ENCODE data around the gene ZNF428.
"Not testable (repeated sequence)": the region's sequence is repeated elsewhere in the genome, so short reads cannot be mapped to it uniquely, and the experiment has no call there.

Gene ZNF428

DNA sequence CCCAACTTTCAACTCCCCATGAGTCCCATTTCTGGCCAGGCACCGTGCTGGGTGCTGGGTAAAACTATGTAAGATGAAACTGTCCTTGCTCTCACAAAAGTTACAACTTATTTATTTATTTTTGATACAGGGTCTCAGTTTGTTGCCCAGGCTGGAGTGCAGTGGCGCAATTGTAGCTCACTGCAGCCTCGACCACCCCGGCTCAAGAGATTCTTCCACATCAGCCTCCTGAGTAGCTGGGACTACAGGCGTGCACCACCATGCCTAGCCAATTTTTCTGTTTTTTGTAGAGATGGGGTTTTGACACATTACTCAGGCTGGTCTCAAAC is 33.1 kb upstream of the ZNF428 start:
- Histone ChIP-seq H3K79me1 (ENCODE audit: low read length) (no peaks in the 10 kb centered on the region), H3K9me3 (ENCODE audit: insufficient read depth, low read depth, low read length) (peaks cover 2% of the 10 kb centered on the region), H2AFZ (ENCODE audit: insufficient read depth, low read length, poor library complexity) (no peak overlapping the region), H3K27ac (ENCODE audit: low read depth, low read length) (no peak overlapping the region), H2BK12ac (ENCODE audit: low read length) (no peak overlapping the region), H2BK120ac (ENCODE audit: insufficient read depth, low read length, poor library complexity) (no peak overlapping the region), H2AK5ac (ENCODE audit: low read length) (no peak overlapping the region), H3K79me2 (ENCODE audit: control insufficient read depth, insufficient read depth, low read length, poor library complexity) (no peaks in the 10 kb centered on the region), H3K4me3 (ENCODE audit: low read depth, low read length) (no peak overlapping the region), H3K23ac (ENCODE audit: low read length) (no peak overlapping the region), H2BK5ac (ENCODE audit: low read depth, low read length, poor library complexity) (no peak overlapping the region), H3K27me3 (ENCODE audit: insufficient read depth, low read length) (no peaks in the 10 kb centered on the region), H4K91ac (ENCODE audit: low read depth, low read length) (no peak overlapping the region), H4K8ac (ENCODE audit: low read depth, low read length) (no peak overlapping the region), H3K14ac (ENCODE audit: low read length) (no peak overlapping the region), H3K18ac (ENCODE audit: low read length) (no peak overlapping the region), H3K4me1 (ENCODE audit: control insufficient read depth in 1 of 2, insufficient read depth in 2 of 2, low read length in 2 of 2) (no peaks in the 10 kb centered on the region), H3K9ac (ENCODE audit: low read length) (no peak overlapping the region), H3K4ac (ENCODE audit: low read depth, low read length) (no peak overlapping the region), H4K12ac (ENCODE audit: low read depth, low read length) (no peak overlapping the region), H3K36me3 (ENCODE audit: control insufficient read depth in 1 of 2, insufficient read depth in 2 of 2, low read length in 2 of 2) (peaks cover 9 to 14% of the 10 kb centered on the region in 2 experiments), H3K4me2 (ENCODE audit: low read length) (no peak overlapping the region)
- DNase-seq = no peak
- WGBS (ENCODE audit: extremely low coverage, insufficient coverage, insufficient read length) = no CpG with 5 or more reads among the region's 5 CpGs

DNA sequence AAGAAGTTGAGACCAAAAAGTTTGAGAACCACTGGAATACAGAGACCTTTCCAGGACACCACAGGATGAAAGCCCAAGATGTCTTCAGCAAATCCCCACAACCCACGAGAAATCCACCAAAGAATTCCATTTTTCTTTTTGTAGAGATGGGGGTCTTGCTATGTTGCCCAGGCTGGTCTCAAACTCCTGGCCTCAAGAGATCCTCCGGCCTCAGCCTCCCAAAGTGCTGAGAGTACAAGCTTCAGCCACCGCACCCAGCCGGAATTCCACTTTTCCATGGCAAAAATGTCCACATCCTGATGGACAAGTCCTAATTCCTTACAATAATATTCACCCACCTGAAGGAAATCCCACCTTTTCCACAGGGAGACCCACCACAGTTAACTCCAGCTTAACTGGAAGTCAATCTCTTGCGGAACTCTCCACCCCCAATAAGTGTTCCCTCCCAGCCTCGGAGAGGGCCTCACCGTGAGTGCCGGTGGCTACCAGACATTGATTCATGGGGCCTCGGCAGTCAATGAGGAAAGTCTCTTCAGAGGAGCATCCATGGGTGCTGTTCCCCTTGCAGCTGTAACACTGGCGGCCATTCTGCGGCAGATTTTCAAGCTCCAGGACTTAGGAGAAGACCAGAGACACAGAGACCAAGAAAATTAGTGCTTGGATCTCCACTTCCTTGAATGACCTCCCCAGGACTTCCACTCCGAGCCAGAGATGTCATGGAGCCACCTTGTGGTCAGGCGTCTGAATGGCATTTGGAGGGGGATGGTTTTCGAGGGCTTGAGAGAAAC is 32.5 kb upstream of the ZNF428 start:
- Histone ChIP-seq H2AFZ (ENCODE audit: insufficient read depth, low read length, poor library complexity) (peak overlapping the region; percentile 43), H4K91ac (ENCODE audit: low read depth, low read length) (no peak overlapping the region)
- no CpG with 5 or more reads among the region's 14 CpGs for WGBS (ENCODE audit: extremely low coverage, insufficient coverage, insufficient read length)

DNA sequence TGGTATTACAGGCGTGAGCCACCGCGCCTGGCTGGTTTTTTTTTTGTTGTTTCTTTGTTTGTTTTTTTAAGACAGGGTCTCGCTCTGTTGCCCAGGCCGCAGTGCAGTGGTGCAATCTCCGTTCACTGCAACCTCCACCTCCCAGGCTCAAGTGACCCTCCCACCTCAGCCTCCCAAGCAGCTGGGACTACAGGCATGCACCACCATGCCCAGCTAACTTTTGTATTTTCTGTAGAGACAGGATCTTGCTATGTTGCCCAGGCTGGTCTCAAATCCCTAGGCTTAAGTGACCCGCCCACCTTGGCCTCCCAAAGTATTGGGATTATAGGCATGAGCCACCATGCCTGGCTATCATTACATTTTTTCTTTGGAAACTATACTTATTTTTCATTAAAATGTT is 30.8 kb upstream of the ZNF428 start:
- not testable (repeated sequence) for H3K9ac ChIP-seq (ENCODE audit: low read length); H2BK5ac ChIP-seq (ENCODE audit: low read depth, low read length, poor library complexity); H3K27me3 ChIP-seq (ENCODE audit: insufficient read depth, low read length); DNase-seq; H3K4me3 ChIP-seq (ENCODE audit: low read depth, low read length); H3K23ac ChIP-seq (ENCODE audit: low read length); H2BK12ac ChIP-seq (ENCODE audit: low read length); H3K79me2 ChIP-seq (ENCODE audit: control insufficient read depth, insufficient read depth, low read length, poor library complexity); H2AK5ac ChIP-seq (ENCODE audit: low read length); H3K79me1 ChIP-seq (ENCODE audit: low read length); H3K4ac ChIP-seq (ENCODE audit: low read depth, low read length); H3K4me1 ChIP-seq (ENCODE audit: control insufficient read depth in 1 of 2, insufficient read depth in 2 of 2, low read length in 2 of 2); H3K4me2 ChIP-seq (ENCODE audit: low read length); H4K8ac ChIP-seq (ENCODE audit: low read depth, low read length); H2AFZ ChIP-seq (ENCODE audit: insufficient read depth, low read length, poor library complexity); H3K9me3 ChIP-seq (ENCODE audit: insufficient read depth, low read depth, low read length); H2BK120ac ChIP-seq (ENCODE audit: insufficient read depth, low read length, poor library complexity); H4K12ac ChIP-seq (ENCODE audit: low read depth, low read length); H3K27ac ChIP-seq (ENCODE audit: low read depth, low read length); H4K91ac ChIP-seq (ENCODE audit: low read depth, low read length); H3K18ac ChIP-seq (ENCODE audit: low read length); H3K14ac ChIP-seq (ENCODE audit: low read length)
- no CpG with 5 or more reads among the region's 7 CpGs for WGBS (ENCODE audit: extremely low coverage, insufficient coverage, insufficient read length)
- peaks cover 7 to 13% of the 10 kb centered on the region in 2 experiments for H3K36me3 ChIP-seq (ENCODE audit: control insufficient read depth in 1 of 2, insufficient read depth in 2 of 2, low read length in 2 of 2)

More for the DNA sequence above, 32.5 kb upstream of the ZNF428 start:
- H3K79me2 ChIP-seq (ENCODE audit: control insufficient read depth, insufficient read depth, low read length, poor library complexity) = no peaks in the 10 kb centered on the region
- H3K14ac ChIP-seq (ENCODE audit: low read length) = no peak overlapping the region
- DNase-seq = peak; percentile 24 to 66
- no peak overlapping the region for H2AK5ac ChIP-seq (ENCODE audit: low read length)
- H3K23ac ChIP-seq (ENCODE audit: low read length) = no peak overlapping the region
- H3K79me1 ChIP-seq (ENCODE audit: low read length) = no peaks in the 10 kb centered on the region
- no peaks in the 10 kb centered on the region for H3K27me3 ChIP-seq (ENCODE audit: insufficient read depth, low read length)
- H3K4me3 ChIP-seq (ENCODE audit: low read depth, low read length) = no peak overlapping the region
- no peak overlapping the region for H3K9ac ChIP-seq (ENCODE audit: low read length)
- H3K18ac ChIP-seq (ENCODE audit: low read length) = no peak overlapping the region
- no peak overlapping the region for H2BK12ac ChIP-seq (ENCODE audit: low read length)
- H2BK120ac ChIP-seq (ENCODE audit: insufficient read depth, low read length, poor library complexity) = no peak overlapping the region
- H3K9me3 ChIP-seq (ENCODE audit: insufficient read depth, low read depth, low read length) = peaks cover 4% of the 10 kb centered on the region
- peak overlapping the region; percentile 34 for H4K12ac ChIP-seq (ENCODE audit: low read depth, low read length)
- H2BK5ac ChIP-seq (ENCODE audit: low read depth, low read length, poor library complexity) = no peak overlapping the region
- peak overlapping the region; percentile 73 for H4K8ac ChIP-seq (ENCODE audit: low read depth, low read length)
- peaks cover 9 to 14% of the 10 kb centered on the region in 2 experiments for H3K36me3 ChIP-seq (ENCODE audit: control insufficient read depth in 1 of 2, insufficient read depth in 2 of 2, low read length in 2 of 2)
- H3K27ac ChIP-seq (ENCODE audit: low read depth, low read length) = no peak overlapping the region
- H3K4me1 ChIP-seq (ENCODE audit: control insufficient read depth in 1 of 2, insufficient read depth in 2 of 2, low read length in 2 of 2) = no peaks in the 10 kb centered on the region
- no peak overlapping the region for H3K4ac ChIP-seq (ENCODE audit: low read depth, low read length)
- H3K4me2 ChIP-seq (ENCODE audit: low read length) = no peak overlapping the region

DNA sequence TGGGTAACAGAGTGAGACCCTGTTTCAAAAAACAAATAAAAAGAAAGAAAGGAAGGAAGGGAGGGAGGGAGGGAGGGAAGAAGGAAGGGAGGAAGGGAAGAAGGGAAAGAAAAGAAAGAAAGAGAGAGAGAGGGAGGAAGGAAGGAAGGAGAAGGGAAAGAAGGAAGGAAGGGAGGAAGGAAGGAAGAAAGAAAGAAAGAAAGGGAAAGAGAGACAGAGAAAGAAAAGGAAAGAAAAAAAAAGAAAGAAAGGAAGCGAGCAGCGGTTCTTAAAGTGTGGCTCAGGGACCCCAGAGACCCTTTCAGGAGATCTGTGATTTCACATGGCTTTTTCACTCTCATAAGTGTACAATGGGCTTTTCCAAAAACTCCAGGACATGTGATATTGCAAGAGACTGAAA is 30.1 kb upstream of the ZNF428 start:
- no peak overlapping the region for H2AK5ac ChIP-seq (ENCODE audit: low read length)
- no peak for DNase-seq
- no peak overlapping the region for H2BK120ac ChIP-seq (ENCODE audit: insufficient read depth, low read length, poor library complexity)
- no peak overlapping the region for H2AFZ ChIP-seq (ENCODE audit: insufficient read depth, low read length, poor library complexity)
- no peak overlapping the region for H3K9ac ChIP-seq (ENCODE audit: low read length)
- H3K27ac ChIP-seq (ENCODE audit: low read depth, low read length) = no peak overlapping the region
- H3K79me2 ChIP-seq (ENCODE audit: control insufficient read depth, insufficient read depth, low read length, poor library complexity) = no peaks in the 10 kb centered on the region
- H3K23ac ChIP-seq (ENCODE audit: low read length) = no peak overlapping the region
- no peak overlapping the region for H4K8ac ChIP-seq (ENCODE audit: low read depth, low read length)
- no peak overlapping the region for H2BK5ac ChIP-seq (ENCODE audit: low read depth, low read length, poor library complexity)
- H3K4me1 ChIP-seq (ENCODE audit: control insufficient read depth in 1 of 2, insufficient read depth in 2 of 2, low read length in 2 of 2) = no peaks in the 10 kb centered on the region
- no peak overlapping the region for H4K91ac ChIP-seq (ENCODE audit: low read depth, low read length)
- no peaks in the 10 kb centered on the region for H3K79me1 ChIP-seq (ENCODE audit: low read length)
- no peak overlapping the region for H2BK12ac ChIP-seq (ENCODE audit: low read length)
- no peak overlapping the region for H4K12ac ChIP-seq (ENCODE audit: low read depth, low read length)
- H3K27me3 ChIP-seq (ENCODE audit: insufficient read depth, low read length) = no peaks in the 10 kb centered on the region
- no peak overlapping the region for H3K4me3 ChIP-seq (ENCODE audit: low read depth, low read length)
- WGBS (ENCODE audit: extremely low coverage, insufficient coverage, insufficient read length) = no CpG with 5 or more reads among the region's 2 CpGs
- H3K4me2 ChIP-seq (ENCODE audit: low read length) = no peak overlapping the region
- no peak overlapping the region for H3K18ac ChIP-seq (ENCODE audit: low read length)
- H3K9me3 ChIP-seq (ENCODE audit: insufficient read depth, low read depth, low read length) = peaks cover 2% of the 10 kb centered on the region
- peaks cover 5 to 10% of the 10 kb centered on the region in 2 experiments for H3K36me3 ChIP-seq (ENCODE audit: control insufficient read depth in 1 of 2, insufficient read depth in 2 of 2, low read length in 2 of 2)
- H3K4ac ChIP-seq (ENCODE audit: low read depth, low read length) = no peak overlapping the region
- no peak overlapping the region for H3K14ac ChIP-seq (ENCODE audit: low read length)

Measured in trophoblast cell (in vitro differentiated cells and primary cell).